NCI-H774 (cell line): ENCODE measurements around the gene SRCIN1.

Experiments used
- DNase-seq: peaks from one replicate; lab custom pipeline; 2025; lab: John Stamatoyannopoulos, UW

The SRCIN1 gene

GRCh38 chr17:38561416-38562214 is 44.1 kb downstream of the SRCIN1 start:
- DNase-seq = no peak

- DNase-seq = no peak
Observed at GRCh38 chr17:38560503-38561318, 45.0 kb downstream of the SRCIN1 start.

- no peak for DNase-seq
Observed at GRCh38 chr17:38559880-38560230, 45.9 kb downstream of the SRCIN1 start.

- peak; percentile 99 for DNase-seq
Observed at GRCh38 chr17:38559051-38559879, 46.5 kb downstream of the SRCIN1 start.

GRCh38 chr17:38558728-38559050 is 47.1 kb downstream of the SRCIN1 start:
- peak; percentile 68 for DNase-seq

- peak; percentile 99 for DNase-seq
Observed at GRCh38 chr17:38557836-38558727, 47.7 kb downstream of the SRCIN1 start.

GRCh38 chr17:38557396-38557795 is 48.4 kb downstream of the SRCIN1 start:
- DNase-seq = no peak

- DNase-seq = no peak
Observed at GRCh38 chr17:38556239-38556638, 49.5 kb downstream of the SRCIN1 start.

- DNase-seq = peak; percentile 92
Observed at GRCh38 chr17:38554430-38555350, 51.1 kb downstream of the SRCIN1 start.

GRCh38 chr17:38552343-38552742 is 53.4 kb downstream of the SRCIN1 start:
- DNase-seq = no peak

GRCh38 chr17:38551121-38551520 is 54.6 kb downstream of the SRCIN1 start:
- DNase-seq = no peak

GRCh38 chr17:38550661-38551060 is 55.1 kb downstream of the SRCIN1 start:
- no peak for DNase-seq

- DNase-seq = no peak
Observed at GRCh38 chr17:38549285-38549684, 56.5 kb downstream of the SRCIN1 start.

GRCh38 chr17:38547444-38547843 is 58.3 kb downstream of the SRCIN1 start:
- DNase-seq = no peak

GRCh38 chr17:38546396-38546795 is 59.4 kb downstream of the SRCIN1 start:
- DNase-seq = no peak

- no peak for DNase-seq
Observed at GRCh38 chr17:38545531-38546225, 60.1 kb downstream of the SRCIN1 start.

- DNase-seq = no peak
Observed at GRCh38 chr17:38544839-38545209, 60.9 kb downstream of the SRCIN1 start.

GRCh38 chr17:38544175-38544838 is 61.4 kb downstream of the SRCIN1 start:
- DNase-seq = no peak
